Karpas-422 (cell line): ENCODE data around the gene PGAM5. TPM values are rescaled to one million over a fixed set of nuclear protein-coding genes. Genes with fewer than 3 reads are reported as not detected.

Experiments used
- DNase-seq: peaks from one replicate; pipeline ENCODE4 v3.0.0-alpha.2; 2015
- H2AFZ ChIP-seq: fragments of 200-600 bp; sonication (generic); 2 replicates; pipeline ENCODE4 v1.6.1; 2014; ENCODE audit warnings: antibody characterized with exemption, low read length, mixed read lengths
- H3K27ac ChIP-seq: fragments of 200-600 bp; sonication (generic); 2 replicates; pipeline ENCODE4 v1.5.1; 2014; ENCODE audit warnings: mild to moderate bottlenecking, low read length, moderate library complexity
- H3K27me3 ChIP-seq: fragments of 200-600 bp; sonication (generic); 2 replicates; pipeline ENCODE4 v1.6.1; 2014; ENCODE audit warnings: low read length, mixed read lengths
- H3K36me3 ChIP-seq: fragments of 200-600 bp; sonication (generic); 2 replicates; pipeline ENCODE4 v1.6.1; 2014; ENCODE audit warnings: low read length, mixed read lengths; ENCODE audit not compliant: insufficient read depth
- H3K4me1 ChIP-seq: fragments of 200-600 bp; sonication (generic); 2 replicates; pipeline ENCODE4 v1.6.1; 2014; ENCODE audit warnings: mild to moderate bottlenecking, low read length, mixed read lengths
- H3K4me2 ChIP-seq: fragments of 200-600 bp; sonication (generic); 2 replicates; pipeline ENCODE4 v1.6.1; 2014; ENCODE audit warnings: low read length, low read depth, mild to moderate bottlenecking; ENCODE audit not compliant: poor library complexity, severe bottlenecking
- H3K4me3 ChIP-seq: fragments of 200-600 bp; sonication (generic); 2 replicates; pipeline ENCODE4 v1.5.1; 2014; ENCODE audit warnings: mild to moderate bottlenecking, antibody characterized with exemption, low read length, mixed read lengths
- H3K79me2 ChIP-seq: fragments of 200-600 bp; sonication (generic); 2 replicates; pipeline ENCODE4 v1.6.1; 2014; ENCODE audit warnings: mild to moderate bottlenecking, low read length, mixed read lengths
- H3K9ac ChIP-seq: fragments of 200-600 bp; sonication (generic); 2 replicates; pipeline ENCODE4 v1.6.0; 2014; ENCODE audit warnings: low read length
- H3K9me2 ChIP-seq: fragments of 200-600 bp; sonication (generic), shearing (Covaris generic); replicated peaks from 2 replicates; pipeline ENCODE4 v1.6.0; 2014; ENCODE audit warnings: mild to moderate bottlenecking, low read length, moderate library complexity; ENCODE audit not compliant: insufficient read depth
- H3K9me3 ChIP-seq: fragments of 300-700, 200-600 bp; sonication (generic); 2 replicates; pipeline ENCODE4 v1.6.1; 2014; ENCODE audit warnings: low read length, mixed read lengths
- H4K20me1 ChIP-seq: fragments of 200-600 bp; sonication (generic); 2 replicates; pipeline ENCODE4 v1.6.1; 2014; ENCODE audit warnings: mild to moderate bottlenecking, antibody characterized with exemption, low read length, low read depth; ENCODE audit not compliant: insufficient read depth
- total RNA-seq: library from RNA; depleted of rRNA; stranded (reverse); fragments of >200 nt; shearing (Covaris generic); gene quantifications from 2 replicates; pipeline ENCODE4 v1.2.3, GENCODE V29; 2014; ENCODE audit warnings: low replicate concordance

The PGAM5 gene
- total RNA-seq, 1 experiment from 2014 or later, result 42.5 TPM

DNA sequence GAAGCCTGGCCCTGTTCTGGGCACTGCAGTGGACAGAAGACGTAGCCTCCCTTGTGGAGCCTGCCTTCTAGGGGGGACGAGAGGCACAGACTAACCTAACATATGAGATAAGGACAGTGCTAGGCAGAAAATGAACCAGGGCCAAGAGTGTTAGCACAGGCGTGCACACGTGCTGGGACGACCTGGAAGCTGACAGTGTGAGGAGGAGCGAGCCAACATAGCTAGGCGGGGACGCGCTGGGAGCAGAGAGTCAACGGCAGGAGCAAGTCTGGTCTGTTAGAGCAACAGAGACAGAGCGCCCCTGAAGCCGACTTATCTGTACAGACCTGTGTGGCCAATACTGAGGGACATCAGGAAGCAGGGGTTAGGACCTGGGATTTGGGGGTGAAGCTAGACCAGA lies 15.2 kb upstream of the PGAM5 start:
- Histone ChIP-seq H3K4me2 (no peak overlapping the region), H3K4me3 (no peak overlapping the region), H4K20me1 (no peaks in the 10 kb centered on the region), H3K36me3 (peaks cover 31% of the 10 kb centered on the region), H3K4me1 (peaks cover 10% of the 10 kb centered on the region), H2AFZ (no peak overlapping the region), H3K27ac (no peak overlapping the region), H3K79me2 (peaks cover 22% of the 10 kb centered on the region), H3K9me2 (no peaks in the 10 kb centered on the region), H3K27me3 (no peaks in the 10 kb centered on the region), H3K9ac (no peak overlapping the region), H3K9me3 (no peaks in the 10 kb centered on the region)
- DNase-seq, result no peak

DNA sequence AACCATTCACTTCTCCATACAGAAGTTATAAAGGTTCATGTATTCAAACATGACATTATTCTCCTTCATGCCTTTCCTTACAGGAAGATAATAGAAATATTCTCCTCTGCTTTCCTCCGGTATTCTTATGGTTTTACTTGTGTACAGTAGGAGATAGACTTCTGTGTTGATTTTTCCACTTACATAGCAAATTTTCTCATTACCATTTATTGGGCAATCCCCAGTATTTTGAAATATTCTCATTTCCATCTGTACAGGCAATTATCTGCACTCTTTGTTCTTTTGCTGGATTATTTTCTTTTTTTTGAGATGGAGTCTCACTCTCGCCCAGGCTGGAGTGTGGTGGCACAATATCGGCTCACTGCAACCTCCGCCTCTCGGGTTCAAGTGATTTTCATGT lies 12.3 kb upstream of the PGAM5 start:
- H3K9ac ChIP-seq, result no peak overlapping the region
- H3K27me3 ChIP-seq, result no peaks in the 10 kb centered on the region
- H3K9me3 ChIP-seq, result no peaks in the 10 kb centered on the region
- no peak for DNase-seq
- H3K4me3 ChIP-seq, result no peak overlapping the region
- no peaks in the 10 kb centered on the region for H4K20me1 ChIP-seq
- peaks cover 13% of the 10 kb centered on the region for H3K4me1 ChIP-seq
- no peak overlapping the region for H3K27ac ChIP-seq
- H3K36me3 ChIP-seq, result peaks cover 30% of the 10 kb centered on the region
- no peak overlapping the region for H2AFZ ChIP-seq
- peaks cover 27% of the 10 kb centered on the region for H3K79me2 ChIP-seq
- H3K9me2 ChIP-seq, result no peaks in the 10 kb centered on the region
- H3K4me2 ChIP-seq, result no peak overlapping the region

DNA sequence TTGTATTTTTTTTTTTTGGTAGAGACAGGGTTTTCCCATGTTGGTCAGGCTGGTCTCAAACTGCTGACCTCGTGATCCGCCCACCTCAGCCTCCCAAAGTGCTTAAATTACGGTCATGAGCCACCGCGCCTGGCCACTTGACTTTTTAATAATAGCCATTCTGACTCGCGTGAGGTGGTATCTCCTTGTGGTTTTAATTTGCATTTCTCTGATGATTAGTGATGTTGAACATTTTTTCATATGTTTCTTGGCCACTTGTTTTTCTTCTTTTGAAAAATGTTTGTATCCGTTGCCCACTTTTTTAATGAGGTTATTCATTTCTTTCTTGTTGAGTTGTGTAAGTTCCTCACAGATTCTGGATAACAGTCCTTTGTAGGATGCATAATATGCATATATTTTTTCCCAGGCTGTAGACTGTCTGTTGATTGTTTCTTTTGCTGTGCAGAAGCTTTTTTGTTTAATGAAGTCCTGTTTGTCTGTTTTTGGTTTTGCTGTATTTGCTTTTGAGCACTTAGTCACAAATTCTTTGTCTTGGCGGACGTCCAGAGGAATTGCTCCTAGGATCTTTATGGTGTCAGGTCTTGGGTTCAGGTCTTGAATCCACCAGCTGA lies 10.3 kb upstream of the PGAM5 start:
- no peak overlapping the region for H3K4me2 ChIP-seq
- H4K20me1 ChIP-seq, result no peaks in the 10 kb centered on the region
- H3K9me3 ChIP-seq, result no peaks in the 10 kb centered on the region
- peaks cover 13% of the 10 kb centered on the region for H3K4me1 ChIP-seq
- H3K9me2 ChIP-seq, result no peaks in the 10 kb centered on the region
- H3K27ac ChIP-seq, result no peak overlapping the region
- H2AFZ ChIP-seq, result no peak overlapping the region
- DNase-seq, result no peak
- no peaks in the 10 kb centered on the region for H3K27me3 ChIP-seq
- peaks cover 22% of the 10 kb centered on the region for H3K79me2 ChIP-seq
- no peak overlapping the region for H3K4me3 ChIP-seq
- H3K9ac ChIP-seq, result no peak overlapping the region
- H3K36me3 ChIP-seq, result peaks cover 34% of the 10 kb centered on the region

DNA sequence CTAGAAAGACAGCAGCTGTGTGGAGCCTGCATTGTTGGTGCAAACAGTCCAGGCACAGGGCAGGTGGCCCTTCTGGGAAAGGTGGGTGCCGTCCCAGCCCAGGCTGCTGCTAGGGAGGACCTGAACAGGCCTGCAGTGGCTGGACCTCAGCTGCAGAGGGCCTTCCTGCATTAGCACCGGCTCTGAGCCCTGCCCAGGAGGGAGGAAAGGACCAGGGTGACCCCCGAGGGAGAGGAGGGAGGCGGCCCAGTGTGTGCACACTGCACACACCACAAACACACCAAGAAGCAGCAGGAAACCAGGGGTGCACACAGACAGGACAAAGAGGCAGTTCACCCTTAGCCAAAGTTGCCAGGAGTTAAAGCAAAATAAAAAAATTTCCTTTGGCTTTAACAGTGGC lies 8.0 kb upstream of the PGAM5 start:
- no peaks in the 10 kb centered on the region for H3K9me3 ChIP-seq
- no peak overlapping the region for H3K4me3 ChIP-seq
- H3K79me2 ChIP-seq, result peaks cover 20% of the 10 kb centered on the region

DNA sequence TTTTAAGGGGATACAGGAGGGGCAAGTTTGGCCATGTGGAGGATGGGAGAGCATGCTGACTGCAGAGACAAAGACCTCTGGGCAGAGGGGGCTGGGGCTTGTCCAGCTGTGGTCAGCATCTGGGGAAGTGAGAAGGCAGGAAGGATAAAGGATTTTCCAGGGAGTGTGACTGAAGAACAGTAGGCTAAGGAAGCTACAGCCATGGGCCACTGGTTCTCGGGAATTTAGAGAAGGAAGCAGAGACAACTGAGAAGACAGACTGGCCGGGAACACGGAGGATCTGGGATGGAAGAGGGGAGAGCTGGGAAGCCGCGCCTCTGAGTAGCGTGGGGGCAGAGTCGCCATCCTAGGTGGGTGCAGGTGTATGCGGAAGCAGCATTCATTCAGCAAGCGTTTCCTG lies 7.0 kb upstream of the PGAM5 start:
- Histone ChIP-seq H3K79me2 (peaks cover 17% of the 10 kb centered on the region), H4K20me1 (no peaks in the 10 kb centered on the region), H3K9me2 (no peaks in the 10 kb centered on the region), H3K4me1 (peaks cover 13% of the 10 kb centered on the region), H3K9me3 (no peaks in the 10 kb centered on the region), H3K27me3 (no peaks in the 10 kb centered on the region), H3K4me2 (no peak overlapping the region), H3K36me3 (peaks cover 23% of the 10 kb centered on the region), H3K9ac (no peak overlapping the region), H3K4me3 (no peak overlapping the region), H3K27ac (no peak overlapping the region), H2AFZ (no peak overlapping the region)
- DNase-seq, result no peak

More for the DNA sequence above, 8.0 kb upstream of the PGAM5 start:
- Histone ChIP-seq H3K9ac (no peak overlapping the region), H4K20me1 (no peaks in the 10 kb centered on the region), H2AFZ (no peak overlapping the region), H3K27me3 (no peaks in the 10 kb centered on the region), H3K4me1 (peaks cover 13% of the 10 kb centered on the region), H3K4me2 (no peak overlapping the region), H3K36me3 (peaks cover 26% of the 10 kb centered on the region), H3K9me2 (no peaks in the 10 kb centered on the region), H3K27ac (no peak overlapping the region)
- DNase-seq, result no peak

DNA sequence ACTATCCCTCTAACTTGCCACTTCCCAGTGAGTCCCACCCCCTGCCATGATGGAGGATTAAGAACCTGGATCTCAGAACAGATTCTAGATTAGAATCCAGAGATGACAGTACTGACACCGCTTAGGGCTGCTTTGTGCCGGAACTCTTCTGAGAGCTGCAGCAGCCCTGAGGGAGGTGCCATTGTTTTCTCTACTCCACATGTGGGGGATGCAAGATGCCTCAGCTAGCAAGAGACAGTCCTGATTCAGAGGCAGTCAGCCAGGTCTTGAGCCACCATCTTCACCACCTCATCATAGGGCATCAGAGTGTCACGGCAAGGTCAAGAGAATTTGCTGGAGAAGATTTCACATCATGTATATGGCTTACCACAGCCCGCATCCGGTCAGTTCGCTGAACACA lies 3.4 kb upstream of the PGAM5 start:
- H3K4me2 ChIP-seq, result no peak overlapping the region
- H3K4me1 ChIP-seq, result peaks cover 18% of the 10 kb centered on the region
- peaks cover 8% of the 10 kb centered on the region; the same call in 1 of the 2 replicates for H3K36me3 ChIP-seq
- no peak overlapping the region for H3K4me3 ChIP-seq
- DNase-seq, result no peak
- H3K9ac ChIP-seq, result no peak overlapping the region
- no peak overlapping the region for H2AFZ ChIP-seq
- no peaks in the 10 kb centered on the region for H3K9me2 ChIP-seq
- H3K27me3 ChIP-seq, result no peaks in the 10 kb centered on the region
- peaks cover 25% of the 10 kb centered on the region for H3K79me2 ChIP-seq
- no peaks in the 10 kb centered on the region for H4K20me1 ChIP-seq
- no peaks in the 10 kb centered on the region for H3K9me3 ChIP-seq
- H3K27ac ChIP-seq, result no peak overlapping the region

DNA sequence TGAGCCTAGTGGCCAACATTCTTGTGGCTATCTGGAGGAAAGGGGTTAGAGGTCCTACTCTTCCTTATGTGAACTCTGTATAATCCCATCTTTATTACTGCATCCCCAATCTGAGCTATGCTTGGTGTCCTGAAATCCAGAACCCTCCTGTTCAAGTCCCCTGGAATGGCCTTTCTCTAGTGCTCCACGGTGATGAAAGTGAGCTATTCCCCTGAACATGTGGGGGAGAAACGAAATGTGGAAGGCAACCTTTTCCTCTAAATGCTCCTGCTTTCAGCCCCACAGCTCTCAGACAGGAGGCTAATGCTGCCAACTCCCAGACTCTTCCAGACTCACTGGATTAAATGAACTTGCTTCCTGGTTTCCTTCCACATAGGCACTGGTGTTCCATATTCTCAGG lies 2.5 kb upstream of the PGAM5 start:
- Histone ChIP-seq H3K4me3 (no peak overlapping the region), H3K9ac (no peak overlapping the region), H3K9me3 (no peaks in the 10 kb centered on the region), H2AFZ (no peak overlapping the region), H3K27ac (no peak overlapping the region), H3K9me2 (no peaks in the 10 kb centered on the region), H4K20me1 (peaks cover 7% of the 10 kb centered on the region; the same call in 1 of the 2 replicates), H3K27me3 (no peaks in the 10 kb centered on the region), H3K4me1 (peaks cover 20% of the 10 kb centered on the region), H3K4me2 (no peak overlapping the region), H3K79me2 (peaks cover 35% of the 10 kb centered on the region), H3K36me3 (peaks cover 9% of the 10 kb centered on the region; the same call in 1 of the 2 replicates)
- DNase-seq, result no peak

DNA sequence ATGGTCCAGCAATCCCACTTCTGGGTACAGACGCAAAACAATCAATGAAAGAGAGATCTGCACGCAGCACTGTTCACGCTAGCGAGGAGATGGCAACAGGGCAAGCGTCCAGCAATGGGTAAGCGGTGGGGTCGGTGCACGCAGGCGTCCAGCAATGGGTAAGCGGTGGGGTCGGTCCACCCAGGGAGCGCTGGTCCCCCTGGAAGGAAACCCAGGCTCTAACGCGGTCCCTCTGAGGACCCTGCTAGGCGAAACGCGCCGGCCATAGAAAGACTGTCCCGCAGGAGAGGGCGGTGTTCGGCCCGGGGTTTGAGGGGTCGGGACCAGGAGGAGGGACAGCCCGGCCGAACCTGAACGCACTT lies 618 bp upstream of the PGAM5 start:
- Histone ChIP-seq H3K9me2 (no peaks in the 10 kb centered on the region), H3K27ac (peak overlapping the region; percentile 65), H3K4me3 (peak overlapping the region; percentile 79), H3K9ac (peak overlapping the region; percentile 78), H3K36me3 (peaks cover 14% of the 10 kb centered on the region; the same call in 1 of the 2 replicates), H3K4me2 (peak overlapping the region; percentile 83), H4K20me1 (peaks cover 23% of the 10 kb centered on the region; the same call in 1 of the 2 replicates), H3K9me3 (no peaks in the 10 kb centered on the region), H3K27me3 (no peaks in the 10 kb centered on the region), H2AFZ (peak overlapping the region; percentile 91; the same call in 1 of the 2 replicates), H3K4me1 (peaks cover 20% of the 10 kb centered on the region), H3K79me2 (peaks cover 53% of the 10 kb centered on the region)
- DNase-seq, result no peak
